WTC11 (cell line): ENCODE results near the gene MIER2. TPM values are rescaled to one million over a fixed set of nuclear protein-coding genes. Genes with fewer than 3 reads are reported as not detected.

Experiments used
- ATAC-seq: fragments of 200-7000 bp; cut with Tn5 transposase; 2 replicates; pipeline ENCODE4 v1.10.0; 2021; ENCODE audit warnings: mild to moderate bottlenecking, moderate library complexity
- CTCF ChIA-PET: fragments of 300-600 bp; sonication (Branson Sonifier 250); formaldehyde crosslinking; loops from one replicate; lab custom pipeline; 2021; ENCODE audit warnings: antibody characterized with exemption; lab: Charles Lee
- POLR2A ChIA-PET: fragments of 350-600 bp; sonication (Branson Sonifier 250); formaldehyde crosslinking; loops from one replicate; lab custom pipeline; 2021; ENCODE audit warnings: antibody characterized with exemption; lab: Charles Lee
- DNase-seq: peaks from one replicate; pipeline ENCODE4 v3.0.0; 2021; ENCODE audit warnings: low spot score
- H3K27ac Mint-ChIP-seq: 2 replicates; pipeline ENCODE4 v1.8.0; 2021; ENCODE audit warnings: mixed read lengths
- H3K27me3 Mint-ChIP-seq: 2 replicates; pipeline ENCODE4 v1.8.0; 2021; ENCODE audit warnings: low read depth, mild to moderate bottlenecking, moderate library complexity, mixed read lengths
- H3K36me3 Mint-ChIP-seq: 2 replicates; pipeline ENCODE4 v1.8.0; 2021; ENCODE audit warnings: mixed read lengths
- H3K4me1 Mint-ChIP-seq: 2 replicates; pipeline ENCODE4 v1.8.0; 2022; ENCODE audit warnings: mixed read lengths
- H3K4me3 Mint-ChIP-seq: 2 replicates; pipeline ENCODE4 v1.8.0; 2021; ENCODE audit warnings: mild to moderate bottlenecking, moderate library complexity, mixed read lengths
- H3K9me3 Mint-ChIP-seq: 2 replicates; pipeline ENCODE4 v1.8.0; 2021; ENCODE audit warnings: mixed read lengths
- CBFB ChIP-seq: sonication (generic); formaldehyde crosslinking; IDR thresholded peaks from 2 replicates; pipeline ENCODE4 v1.8.1; 2022; ENCODE audit warnings: mild to moderate bottlenecking, low read depth, missing genetic modification reagents
- EMX1 ChIP-seq: fragments of 250-450 bp; sonication (Bioruptor Pico); IDR thresholded peaks from 2 replicates; pipeline ENCODE4 v1.8.0; 2021; ENCODE audit warnings: mild to moderate bottlenecking
- IRF2 ChIP-seq: sonication (generic); formaldehyde crosslinking; IDR thresholded peaks from 2 replicates; pipeline ENCODE4 v1.8.0; 2022; ENCODE audit warnings: low read depth, missing genetic modification reagents, borderline replicate concordance
- JAZF1 ChIP-seq: fragments of 250-450 bp; sonication (Bioruptor Pico); IDR thresholded peaks from 2 replicates; pipeline ENCODE4 v1.9.0; 2021; ENCODE audit warnings: moderate library complexity, mild to moderate bottlenecking, inconsistent platforms
- MYBL2 ChIP-seq: sonication (generic); formaldehyde crosslinking; IDR thresholded peaks from 2 replicates; pipeline ENCODE4 v1.8.1; 2023; ENCODE audit warnings: mild to moderate bottlenecking, moderate library complexity, missing genetic modification reagents
- NFE2L1 ChIP-seq: sonication (generic); formaldehyde crosslinking; IDR thresholded peaks from 2 replicates; pipeline ENCODE4 v1.8.1; 2023; ENCODE audit warnings: missing genetic modification reagents
- NR1H2 ChIP-seq: sonication (generic); formaldehyde crosslinking; IDR thresholded peaks from 2 replicates; pipeline ENCODE4 v1.9.0; 2021; ENCODE audit warnings: mild to moderate bottlenecking, moderate library complexity, missing genetic modification reagents
- NR3C1 ChIP-seq: sonication (generic); formaldehyde crosslinking; conservative IDR thresholded peaks from 2 replicates; pipeline ENCODE4 v1.8.1; 2023; ENCODE audit warnings: low read depth, mild to moderate bottlenecking, missing genetic modification reagents
- RELA ChIP-seq: sonication (generic); formaldehyde crosslinking; IDR thresholded peaks from 2 replicates; pipeline ENCODE4 v1.8.1; 2022; ENCODE audit warnings: missing genetic modification reagents, mild to moderate bottlenecking, borderline replicate concordance
- SMAD3 ChIP-seq: sonication (generic); formaldehyde crosslinking; IDR thresholded peaks from 2 replicates; pipeline ENCODE4 v1.8.0; 2022; ENCODE audit warnings: missing genetic modification reagents, mild to moderate bottlenecking, borderline replicate concordance
- ZNF317 ChIP-seq: sonication (generic); formaldehyde crosslinking; IDR thresholded peaks from 2 replicates; pipeline ENCODE4 v1.8.1; 2023; ENCODE audit warnings: low read depth, mild to moderate bottlenecking, moderate library complexity, missing genetic modification reagents, borderline replicate concordance
- ZNF423 ChIP-seq: fragments of 250-450 bp; sonication (Bioruptor Pico); IDR thresholded peaks from 2 replicates; pipeline ENCODE4 v2.1.2; 2022; ENCODE audit warnings: mild to moderate bottlenecking, moderate library complexity
- total RNA-seq: library from RNA; stranded (reverse); gene quantifications from 3 replicates; pipeline ENCODE4 v1.2.3, GENCODE V29; 2021
- TF ChIP-seq, protein P1 (sequence below): sonication (generic); formaldehyde crosslinking; conservative IDR thresholded peaks from 2 replicates; pipeline ENCODE4 v1.8.1; 2023; ENCODE audit warnings: mild to moderate bottlenecking, low read depth, missing genetic modification reagents, moderate library complexity
- TF ChIP-seq, protein P2 (sequence below): sonication (generic); formaldehyde crosslinking; IDR thresholded peaks from 2 replicates; pipeline ENCODE4 v1.8.1; 2022; ENCODE audit warnings: mild to moderate bottlenecking, moderate library complexity, missing genetic modification reagents
- TF ChIP-seq, protein P3 (sequence below): fragments of 200-600 bp; IDR thresholded peaks from 2 replicates; pipeline ENCODE4 v1.8.0; 2022; ENCODE audit warnings: antibody characterized with exemption
- TF ChIP-seq, protein P4 (sequence below): sonication (generic); formaldehyde crosslinking; conservative IDR thresholded peaks from 2 replicates; pipeline ENCODE4 v1.8.1; 2022; ENCODE audit warnings: mild to moderate bottlenecking, missing genetic modification reagents
- TF ChIP-seq, protein P5 (sequence below): sonication (generic); formaldehyde crosslinking; IDR thresholded peaks from 2 replicates; pipeline ENCODE4 v1.8.1; 2022; ENCODE audit warnings: mild to moderate bottlenecking, missing genetic modification reagents, moderate library complexity, borderline replicate concordance
- TF ChIP-seq, protein P6 (sequence below): sonication (generic); formaldehyde crosslinking; IDR thresholded peaks from 2 replicates; pipeline ENCODE4 v1.8.0; 2023; ENCODE audit warnings: mild to moderate bottlenecking, missing genetic modification reagents
- TF ChIP-seq, protein P7 (sequence below): sonication (generic); formaldehyde crosslinking; IDR thresholded peaks from 2 replicates; pipeline ENCODE4 v1.8.0; 2023; ENCODE audit warnings: missing genetic modification reagents, mild to moderate bottlenecking, borderline replicate concordance

Gene MIER2
- total RNA-seq, 1 experiment from 2014 or later = 56.3 TPM

DNA sequence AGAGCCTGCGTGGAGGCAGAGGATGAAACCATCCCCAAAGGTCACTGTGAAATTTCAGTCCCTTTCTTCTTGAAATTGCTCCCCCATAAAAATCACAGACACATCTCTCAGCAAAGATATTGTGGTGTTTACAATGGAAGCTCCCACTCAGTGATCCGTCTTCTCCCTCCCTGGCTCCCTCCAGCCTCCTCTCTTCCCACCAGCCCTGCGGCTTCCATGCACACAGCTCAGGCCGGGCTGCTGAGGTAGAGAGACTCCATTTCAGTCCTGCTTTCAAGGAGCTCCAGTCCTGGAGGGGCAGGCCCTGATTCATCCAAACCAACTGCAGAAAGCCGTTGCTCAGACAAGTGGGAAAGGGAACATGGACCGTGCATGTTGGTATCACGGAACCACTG lies 24.0 kb upstream of the MIER2 start:
- DNase-seq = no peak
- no peaks in the 10 kb centered on the region for H3K36me3 Mint-ChIP-seq
- H3K4me1 Mint-ChIP-seq = no peaks in the 10 kb centered on the region
- POLR2A ChIA-PET = no interaction called here
- no peak overlapping the region for H3K4me3 Mint-ChIP-seq
- H3K27me3 Mint-ChIP-seq = no peaks in the 10 kb centered on the region; the same call in 1 of the 2 replicates
- no peak for TF ChIP-seq CBFB (CRISPR knock-in tag)
- TF ChIP-seq MYBL2 (CRISPR knock-in tag) = no peak
- TF ChIP-seq NR1H2 (CRISPR knock-in tag) = no peak
- TF ChIP-seq, protein P1, sequence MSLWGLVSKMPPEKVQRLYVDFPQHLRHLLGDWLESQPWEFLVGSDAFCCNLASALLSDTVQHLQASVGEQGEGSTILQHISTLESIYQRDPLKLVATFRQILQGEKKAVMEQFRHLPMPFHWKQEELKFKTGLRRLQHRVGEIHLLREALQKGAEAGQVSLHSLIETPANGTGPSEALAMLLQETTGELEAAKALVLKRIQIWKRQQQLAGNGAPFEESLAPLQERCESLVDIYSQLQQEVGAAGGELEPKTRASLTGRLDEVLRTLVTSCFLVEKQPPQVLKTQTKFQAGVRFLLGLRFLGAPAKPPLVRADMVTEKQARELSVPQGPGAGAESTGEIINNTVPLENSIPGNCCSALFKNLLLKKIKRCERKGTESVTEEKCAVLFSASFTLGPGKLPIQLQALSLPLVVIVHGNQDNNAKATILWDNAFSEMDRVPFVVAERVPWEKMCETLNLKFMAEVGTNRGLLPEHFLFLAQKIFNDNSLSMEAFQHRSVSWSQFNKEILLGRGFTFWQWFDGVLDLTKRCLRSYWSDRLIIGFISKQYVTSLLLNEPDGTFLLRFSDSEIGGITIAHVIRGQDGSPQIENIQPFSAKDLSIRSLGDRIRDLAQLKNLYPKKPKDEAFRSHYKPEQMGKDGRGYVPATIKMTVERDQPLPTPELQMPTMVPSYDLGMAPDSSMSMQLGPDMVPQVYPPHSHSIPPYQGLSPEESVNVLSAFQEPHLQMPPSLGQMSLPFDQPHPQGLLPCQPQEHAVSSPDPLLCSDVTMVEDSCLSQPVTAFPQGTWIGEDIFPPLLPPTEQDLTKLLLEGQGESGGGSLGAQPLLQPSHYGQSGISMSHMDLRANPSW (CRISPR knock-in tag) = no peak
- TF ChIP-seq, protein P2, sequence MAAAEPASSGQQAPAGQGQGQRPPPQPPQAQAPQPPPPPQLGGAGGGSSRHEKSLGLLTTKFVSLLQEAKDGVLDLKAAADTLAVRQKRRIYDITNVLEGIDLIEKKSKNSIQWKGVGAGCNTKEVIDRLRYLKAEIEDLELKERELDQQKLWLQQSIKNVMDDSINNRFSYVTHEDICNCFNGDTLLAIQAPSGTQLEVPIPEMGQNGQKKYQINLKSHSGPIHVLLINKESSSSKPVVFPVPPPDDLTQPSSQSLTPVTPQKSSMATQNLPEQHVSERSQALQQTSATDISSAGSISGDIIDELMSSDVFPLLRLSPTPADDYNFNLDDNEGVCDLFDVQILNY = no peak
- TF ChIP-seq NFE2L1 (CRISPR knock-in tag) = no peak
- TF ChIP-seq, protein P3, sequence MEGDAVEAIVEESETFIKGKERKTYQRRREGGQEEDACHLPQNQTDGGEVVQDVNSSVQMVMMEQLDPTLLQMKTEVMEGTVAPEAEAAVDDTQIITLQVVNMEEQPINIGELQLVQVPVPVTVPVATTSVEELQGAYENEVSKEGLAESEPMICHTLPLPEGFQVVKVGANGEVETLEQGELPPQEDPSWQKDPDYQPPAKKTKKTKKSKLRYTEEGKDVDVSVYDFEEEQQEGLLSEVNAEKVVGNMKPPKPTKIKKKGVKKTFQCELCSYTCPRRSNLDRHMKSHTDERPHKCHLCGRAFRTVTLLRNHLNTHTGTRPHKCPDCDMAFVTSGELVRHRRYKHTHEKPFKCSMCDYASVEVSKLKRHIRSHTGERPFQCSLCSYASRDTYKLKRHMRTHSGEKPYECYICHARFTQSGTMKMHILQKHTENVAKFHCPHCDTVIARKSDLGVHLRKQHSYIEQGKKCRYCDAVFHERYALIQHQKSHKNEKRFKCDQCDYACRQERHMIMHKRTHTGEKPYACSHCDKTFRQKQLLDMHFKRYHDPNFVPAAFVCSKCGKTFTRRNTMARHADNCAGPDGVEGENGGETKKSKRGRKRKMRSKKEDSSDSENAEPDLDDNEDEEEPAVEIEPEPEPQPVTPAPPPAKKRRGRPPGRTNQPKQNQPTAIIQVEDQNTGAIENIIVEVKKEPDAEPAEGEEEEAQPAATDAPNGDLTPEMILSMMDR = no peak
- TF ChIP-seq JAZF1 (CRISPR knock-in tag) = no peak
- TF ChIP-seq, protein P4, sequence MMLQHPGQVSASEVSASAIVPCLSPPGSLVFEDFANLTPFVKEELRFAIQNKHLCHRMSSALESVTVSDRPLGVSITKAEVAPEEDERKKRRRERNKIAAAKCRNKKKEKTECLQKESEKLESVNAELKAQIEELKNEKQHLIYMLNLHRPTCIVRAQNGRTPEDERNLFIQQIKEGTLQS (CRISPR knock-in tag) = no peak
- no peak for TF ChIP-seq ZNF423 (CRISPR knock-in tag)
- no peak for TF ChIP-seq IRF2
- no peak for TF ChIP-seq SMAD3 (CRISPR knock-in tag)
- TF ChIP-seq, protein P5, sequence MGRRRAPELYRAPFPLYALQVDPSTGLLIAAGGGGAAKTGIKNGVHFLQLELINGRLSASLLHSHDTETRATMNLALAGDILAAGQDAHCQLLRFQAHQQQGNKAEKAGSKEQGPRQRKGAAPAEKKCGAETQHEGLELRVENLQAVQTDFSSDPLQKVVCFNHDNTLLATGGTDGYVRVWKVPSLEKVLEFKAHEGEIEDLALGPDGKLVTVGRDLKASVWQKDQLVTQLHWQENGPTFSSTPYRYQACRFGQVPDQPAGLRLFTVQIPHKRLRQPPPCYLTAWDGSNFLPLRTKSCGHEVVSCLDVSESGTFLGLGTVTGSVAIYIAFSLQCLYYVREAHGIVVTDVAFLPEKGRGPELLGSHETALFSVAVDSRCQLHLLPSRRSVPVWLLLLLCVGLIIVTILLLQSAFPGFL (CRISPR knock-in tag) = no peak
- TF ChIP-seq RELA = no peak
- TF ChIP-seq, protein P6, sequence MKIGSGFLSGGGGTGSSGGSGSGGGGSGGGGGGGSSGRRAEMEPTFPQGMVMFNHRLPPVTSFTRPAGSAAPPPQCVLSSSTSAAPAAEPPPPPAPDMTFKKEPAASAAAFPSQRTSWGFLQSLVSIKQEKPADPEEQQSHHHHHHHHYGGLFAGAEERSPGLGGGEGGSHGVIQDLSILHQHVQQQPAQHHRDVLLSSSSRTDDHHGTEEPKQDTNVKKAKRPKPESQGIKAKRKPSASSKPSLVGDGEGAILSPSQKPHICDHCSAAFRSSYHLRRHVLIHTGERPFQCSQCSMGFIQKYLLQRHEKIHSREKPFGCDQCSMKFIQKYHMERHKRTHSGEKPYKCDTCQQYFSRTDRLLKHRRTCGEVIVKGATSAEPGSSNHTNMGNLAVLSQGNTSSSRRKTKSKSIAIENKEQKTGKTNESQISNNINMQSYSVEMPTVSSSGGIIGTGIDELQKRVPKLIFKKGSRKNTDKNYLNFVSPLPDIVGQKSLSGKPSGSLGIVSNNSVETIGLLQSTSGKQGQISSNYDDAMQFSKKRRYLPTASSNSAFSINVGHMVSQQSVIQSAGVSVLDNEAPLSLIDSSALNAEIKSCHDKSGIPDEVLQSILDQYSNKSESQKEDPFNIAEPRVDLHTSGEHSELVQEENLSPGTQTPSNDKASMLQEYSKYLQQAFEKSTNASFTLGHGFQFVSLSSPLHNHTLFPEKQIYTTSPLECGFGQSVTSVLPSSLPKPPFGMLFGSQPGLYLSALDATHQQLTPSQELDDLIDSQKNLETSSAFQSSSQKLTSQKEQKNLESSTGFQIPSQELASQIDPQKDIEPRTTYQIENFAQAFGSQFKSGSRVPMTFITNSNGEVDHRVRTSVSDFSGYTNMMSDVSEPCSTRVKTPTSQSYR (CRISPR knock-in tag) = no peak
- TF ChIP-seq, protein P7, sequence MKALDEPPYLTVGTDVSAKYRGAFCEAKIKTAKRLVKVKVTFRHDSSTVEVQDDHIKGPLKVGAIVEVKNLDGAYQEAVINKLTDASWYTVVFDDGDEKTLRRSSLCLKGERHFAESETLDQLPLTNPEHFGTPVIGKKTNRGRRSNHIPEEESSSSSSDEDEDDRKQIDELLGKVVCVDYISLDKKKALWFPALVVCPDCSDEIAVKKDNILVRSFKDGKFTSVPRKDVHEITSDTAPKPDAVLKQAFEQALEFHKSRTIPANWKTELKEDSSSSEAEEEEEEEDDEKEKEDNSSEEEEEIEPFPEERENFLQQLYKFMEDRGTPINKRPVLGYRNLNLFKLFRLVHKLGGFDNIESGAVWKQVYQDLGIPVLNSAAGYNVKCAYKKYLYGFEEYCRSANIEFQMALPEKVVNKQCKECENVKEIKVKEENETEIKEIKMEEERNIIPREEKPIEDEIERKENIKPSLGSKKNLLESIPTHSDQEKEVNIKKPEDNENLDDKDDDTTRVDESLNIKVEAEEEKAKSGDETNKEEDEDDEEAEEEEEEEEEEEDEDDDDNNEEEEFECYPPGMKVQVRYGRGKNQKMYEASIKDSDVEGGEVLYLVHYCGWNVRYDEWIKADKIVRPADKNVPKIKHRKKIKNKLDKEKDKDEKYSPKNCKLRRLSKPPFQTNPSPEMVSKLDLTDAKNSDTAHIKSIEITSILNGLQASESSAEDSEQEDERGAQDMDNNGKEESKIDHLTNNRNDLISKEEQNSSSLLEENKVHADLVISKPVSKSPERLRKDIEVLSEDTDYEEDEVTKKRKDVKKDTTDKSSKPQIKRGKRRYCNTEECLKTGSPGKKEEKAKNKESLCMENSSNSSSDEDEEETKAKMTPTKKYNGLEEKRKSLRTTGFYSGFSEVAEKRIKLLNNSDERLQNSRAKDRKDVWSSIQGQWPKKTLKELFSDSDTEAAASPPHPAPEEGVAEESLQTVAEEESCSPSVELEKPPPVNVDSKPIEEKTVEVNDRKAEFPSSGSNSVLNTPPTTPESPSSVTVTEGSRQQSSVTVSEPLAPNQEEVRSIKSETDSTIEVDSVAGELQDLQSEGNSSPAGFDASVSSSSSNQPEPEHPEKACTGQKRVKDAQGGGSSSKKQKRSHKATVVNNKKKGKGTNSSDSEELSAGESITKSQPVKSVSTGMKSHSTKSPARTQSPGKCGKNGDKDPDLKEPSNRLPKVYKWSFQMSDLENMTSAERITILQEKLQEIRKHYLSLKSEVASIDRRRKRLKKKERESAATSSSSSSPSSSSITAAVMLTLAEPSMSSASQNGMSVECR (CRISPR knock-in tag) = no peak
- no peak for TF ChIP-seq EMX1 (CRISPR knock-in tag)
- no peak for TF ChIP-seq NR3C1 (CRISPR knock-in tag)
- no peak for TF ChIP-seq ZNF317 (CRISPR knock-in tag)
- TF ChIP-seq, all 79 proteins: peak for 0
- CTCF ChIA-PET = interaction anchor here (1.5 to 2.1 kb wide), 2 partner anchors 127 to 142 kb away, joined by 4 to 6 read pairs; no protein-coding TSS in a partner anchor
- Mint-ChIP-seq H3K27ac (peak overlapping the region; percentile 17; the same call in 1 of the 2 replicates), H3K9me3 (no peaks in the 10 kb centered on the region)
- no peak for ATAC-seq
